NCI-H2107 (cell line): Measurements from ENCODE around the gene BRME1.

ENCODE experiments used
- DNase-seq: peaks from one replicate; lab custom pipeline; 2025; lab: John Stamatoyannopoulos, UW

The BRME1 gene

DNA sequence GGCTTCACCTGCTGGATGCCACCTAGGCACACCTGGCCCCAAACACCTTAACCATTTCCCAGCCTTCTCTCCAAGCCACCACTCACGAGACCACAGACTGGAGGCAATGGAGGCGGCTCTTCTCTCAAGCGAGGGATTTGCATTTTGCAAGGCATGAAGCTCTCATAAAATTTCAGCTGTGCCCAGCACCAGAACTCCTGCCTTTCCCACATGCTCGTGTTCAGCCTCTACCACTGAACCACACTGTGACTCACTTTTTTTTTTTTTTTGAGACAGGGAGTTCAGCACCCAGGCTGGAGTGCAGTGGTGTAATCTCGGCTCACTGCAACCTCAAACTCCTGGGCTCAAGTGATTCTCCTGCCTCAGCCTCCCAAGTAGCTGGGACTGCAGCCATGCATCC, 18.4 kb downstream of the BRME1 start:
- DNase-seq: no peak

DNA sequence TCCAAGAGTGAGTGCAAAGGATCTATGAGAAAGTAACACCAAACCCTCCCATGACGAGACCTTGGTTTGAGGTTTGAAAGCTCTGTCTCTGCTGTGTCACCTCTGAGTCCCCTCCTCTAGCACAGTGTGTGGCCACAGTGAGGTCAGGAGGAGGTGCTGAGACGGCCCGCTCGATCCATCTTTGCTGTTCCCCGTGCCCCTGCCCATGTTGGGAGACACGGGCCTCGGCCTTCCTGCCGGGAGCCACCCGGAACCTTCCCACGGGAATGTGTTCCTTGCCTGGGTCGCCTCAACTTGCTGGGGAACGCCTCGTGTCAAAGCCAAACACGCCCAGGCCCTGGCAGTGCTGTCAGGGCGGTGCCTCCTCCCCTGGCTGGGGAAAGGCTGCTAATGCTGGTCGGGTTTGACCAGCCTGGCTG, 18.9 kb downstream of the BRME1 start:
- DNase-seq: no peak

DNA sequence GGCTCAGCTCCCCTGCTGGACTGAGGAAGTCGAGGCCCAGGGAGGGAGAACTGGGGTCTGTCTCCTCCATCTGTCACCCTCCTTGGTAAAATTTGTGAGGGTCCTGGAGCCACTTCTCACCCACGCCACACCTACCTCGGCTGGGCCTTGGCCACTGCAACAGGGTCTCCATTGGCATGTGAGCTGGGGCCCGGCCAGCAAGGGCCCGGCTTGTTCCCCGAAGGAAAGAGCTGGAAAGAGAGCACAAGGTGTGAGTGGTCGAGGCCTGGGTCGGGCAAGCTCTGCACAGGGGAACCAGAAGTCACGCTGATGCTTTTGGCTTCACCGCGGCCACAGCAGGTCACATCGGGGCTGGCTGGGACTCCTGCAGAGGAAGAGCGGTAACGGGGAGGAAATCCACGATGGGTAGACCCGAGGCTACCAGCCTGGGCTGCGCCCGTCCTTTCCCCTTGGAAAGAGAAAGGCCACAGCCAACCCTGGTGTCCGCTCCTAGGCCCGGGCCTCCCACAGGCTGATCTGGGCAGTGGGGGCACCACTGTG, 20.0 kb downstream of the BRME1 start:
- no peak for DNase-seq

DNA sequence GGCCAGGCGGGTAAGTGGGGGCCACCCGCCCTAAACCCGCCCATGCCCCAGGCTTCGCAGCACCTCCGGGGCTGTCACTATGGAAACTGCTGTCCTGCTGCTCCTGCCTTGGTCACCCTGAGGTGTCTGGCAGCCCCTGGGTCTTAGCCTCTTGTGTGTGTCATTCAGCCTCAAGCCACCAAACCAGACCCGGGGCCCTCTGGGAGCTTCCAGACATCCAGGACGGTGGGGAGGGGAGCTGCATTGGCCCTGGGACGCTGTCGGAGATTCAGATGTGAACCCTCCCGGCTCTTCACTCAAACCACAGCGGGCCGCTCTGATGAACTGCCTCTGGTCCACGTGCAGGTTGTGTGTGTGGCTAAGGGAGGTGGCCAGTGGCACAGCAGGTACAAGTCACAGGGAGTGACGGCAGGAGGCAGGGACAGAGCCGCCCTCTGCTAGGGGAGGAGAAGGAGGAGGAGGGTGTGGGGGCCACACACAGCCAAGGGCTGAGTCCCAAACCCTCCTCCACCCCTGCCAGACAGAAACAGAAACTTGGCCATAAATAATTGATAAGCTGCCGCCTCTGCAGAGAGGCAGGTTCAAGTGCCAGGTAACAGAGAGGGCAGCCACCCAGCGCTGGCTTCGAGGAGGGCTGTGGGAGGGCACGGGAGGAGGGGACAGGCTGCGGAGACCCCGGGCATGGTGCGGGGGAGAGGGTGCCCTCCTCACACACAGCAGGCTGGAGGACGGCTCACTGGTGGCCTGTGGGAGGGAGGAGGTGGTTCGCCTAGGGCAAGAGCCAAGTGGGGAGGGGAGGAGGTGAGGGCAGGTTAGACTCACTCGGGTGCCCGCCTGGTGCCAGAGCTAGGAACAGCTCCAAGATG, 21.0 kb downstream of the BRME1 start:
- DNase-seq: no peak

DNA sequence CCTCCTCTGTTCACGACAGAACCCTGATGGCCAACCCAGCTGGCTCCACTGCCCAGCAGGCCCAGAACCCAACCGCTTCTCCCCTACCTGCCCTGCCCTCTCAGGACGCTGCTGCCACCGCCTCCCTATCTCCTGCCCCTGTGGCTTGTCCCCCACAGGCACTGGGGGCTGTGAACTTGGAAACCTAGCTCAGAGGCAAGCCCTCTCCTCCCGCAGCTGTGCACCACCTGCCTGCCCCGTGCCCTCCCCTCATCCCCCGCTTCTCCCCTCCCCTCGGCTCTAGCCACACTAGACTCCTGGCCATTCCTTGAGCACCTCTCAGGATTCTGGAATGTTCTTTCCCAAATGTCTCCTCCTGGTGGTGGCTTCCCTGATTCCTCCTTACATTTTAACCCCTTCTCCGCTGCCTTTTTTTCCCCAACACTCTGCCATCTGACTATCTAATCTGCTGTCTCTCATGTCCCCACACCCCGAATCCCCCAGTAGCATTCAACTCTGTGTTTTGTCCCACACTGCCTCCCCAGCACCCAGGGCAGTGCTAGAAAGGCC, 22.3 kb downstream of the BRME1 start:
- no peak for DNase-seq

DNA sequence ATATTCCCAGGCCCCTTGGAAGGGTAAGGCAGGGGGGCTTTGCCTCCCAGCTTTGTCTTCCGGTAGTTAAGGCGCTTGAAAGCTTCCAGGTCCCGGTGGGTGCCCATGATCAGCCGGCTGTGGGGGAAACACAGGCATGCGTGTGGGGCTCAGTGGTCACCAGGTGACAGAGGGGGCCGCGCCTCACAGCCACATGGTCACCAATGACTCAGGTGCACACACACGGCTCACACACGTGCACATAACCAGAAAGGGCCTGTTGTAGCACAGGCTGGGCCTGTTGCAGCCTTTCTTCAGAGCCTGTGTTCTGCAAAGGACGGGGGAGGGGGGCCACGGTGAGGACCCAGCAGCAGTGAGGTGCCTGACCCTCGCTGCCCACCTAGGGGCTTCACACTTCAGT, 23.1 kb downstream of the BRME1 start:
- no peak for DNase-seq

DNA sequence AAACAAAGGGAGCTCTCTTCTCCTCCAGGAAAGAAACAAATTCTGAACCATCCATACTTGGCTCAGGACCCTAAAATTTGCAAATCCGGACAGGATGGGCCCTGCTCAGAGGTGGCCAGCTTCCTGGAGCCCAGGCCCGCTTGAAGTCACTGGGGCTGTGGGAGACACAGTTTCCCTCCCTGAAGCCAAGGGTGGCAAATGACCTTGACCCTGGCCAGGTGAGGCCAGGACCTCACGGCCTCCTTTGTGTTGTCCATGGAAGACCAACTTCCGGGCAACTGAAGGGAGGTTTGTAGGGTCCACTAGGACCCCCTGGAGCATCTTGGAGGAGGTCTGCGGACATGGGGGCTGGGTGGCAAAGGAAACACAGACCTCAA, 23.5 kb downstream of the BRME1 start:
- no peak for DNase-seq

DNA sequence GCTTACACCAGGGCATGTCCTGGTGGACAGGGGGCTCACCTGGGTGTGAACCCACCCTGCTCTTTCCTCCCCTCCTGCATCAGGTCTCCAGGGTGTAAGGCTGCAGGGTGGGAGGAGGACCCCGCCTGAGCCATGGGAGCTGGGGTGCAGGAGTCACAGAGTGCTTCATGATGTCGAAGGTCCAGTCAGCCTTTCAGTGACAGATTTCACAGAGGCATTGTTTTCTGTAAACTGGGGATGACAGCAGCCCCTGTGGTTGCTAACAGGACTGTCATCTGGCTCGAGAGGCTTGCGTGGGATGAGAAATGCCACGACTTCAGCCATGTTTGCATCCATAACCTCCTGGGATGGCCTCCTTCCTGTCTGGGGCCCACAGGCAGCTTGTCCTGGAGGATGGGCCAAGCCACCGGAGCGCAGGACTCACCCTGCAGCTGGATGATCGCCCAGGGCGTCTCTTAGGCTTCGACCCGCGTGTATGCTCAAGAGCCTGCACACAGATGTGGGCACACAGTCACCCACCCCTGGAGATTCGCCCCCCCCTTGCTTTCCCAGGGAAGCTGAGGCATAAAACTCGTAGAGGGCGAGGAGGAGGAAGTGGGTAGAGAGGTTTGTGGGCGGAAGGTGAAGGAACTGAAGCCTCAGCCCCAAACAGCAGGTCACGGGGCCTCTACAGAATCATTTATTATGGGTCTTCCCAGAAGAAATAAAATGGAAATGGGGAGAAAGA, 24.1 kb downstream of the BRME1 start:
- DNase-seq: no peak

DNA sequence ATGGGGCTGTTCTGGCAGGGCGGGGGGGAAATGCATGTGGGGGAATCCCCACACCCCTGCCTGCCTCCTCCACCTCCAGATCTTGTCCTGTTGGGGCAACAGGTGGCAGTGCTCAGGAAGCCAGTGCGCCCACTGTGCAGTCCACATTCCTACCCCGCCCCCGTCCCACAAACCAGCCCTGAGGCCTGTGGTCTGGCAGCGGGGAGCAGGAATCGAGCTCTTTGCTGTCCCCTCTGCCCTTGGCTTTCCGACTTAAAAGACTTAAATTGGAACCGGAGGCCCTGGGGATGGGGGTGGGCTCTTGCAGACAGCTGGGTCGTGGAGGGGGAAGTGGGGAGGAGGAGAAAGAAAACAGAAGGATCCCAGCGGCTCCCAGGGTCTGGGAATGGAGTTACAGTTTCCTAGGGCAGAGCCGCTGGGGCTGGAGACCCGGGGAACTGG, 24.6 kb downstream of the BRME1 start:
- no peak for DNase-seq

DNA sequence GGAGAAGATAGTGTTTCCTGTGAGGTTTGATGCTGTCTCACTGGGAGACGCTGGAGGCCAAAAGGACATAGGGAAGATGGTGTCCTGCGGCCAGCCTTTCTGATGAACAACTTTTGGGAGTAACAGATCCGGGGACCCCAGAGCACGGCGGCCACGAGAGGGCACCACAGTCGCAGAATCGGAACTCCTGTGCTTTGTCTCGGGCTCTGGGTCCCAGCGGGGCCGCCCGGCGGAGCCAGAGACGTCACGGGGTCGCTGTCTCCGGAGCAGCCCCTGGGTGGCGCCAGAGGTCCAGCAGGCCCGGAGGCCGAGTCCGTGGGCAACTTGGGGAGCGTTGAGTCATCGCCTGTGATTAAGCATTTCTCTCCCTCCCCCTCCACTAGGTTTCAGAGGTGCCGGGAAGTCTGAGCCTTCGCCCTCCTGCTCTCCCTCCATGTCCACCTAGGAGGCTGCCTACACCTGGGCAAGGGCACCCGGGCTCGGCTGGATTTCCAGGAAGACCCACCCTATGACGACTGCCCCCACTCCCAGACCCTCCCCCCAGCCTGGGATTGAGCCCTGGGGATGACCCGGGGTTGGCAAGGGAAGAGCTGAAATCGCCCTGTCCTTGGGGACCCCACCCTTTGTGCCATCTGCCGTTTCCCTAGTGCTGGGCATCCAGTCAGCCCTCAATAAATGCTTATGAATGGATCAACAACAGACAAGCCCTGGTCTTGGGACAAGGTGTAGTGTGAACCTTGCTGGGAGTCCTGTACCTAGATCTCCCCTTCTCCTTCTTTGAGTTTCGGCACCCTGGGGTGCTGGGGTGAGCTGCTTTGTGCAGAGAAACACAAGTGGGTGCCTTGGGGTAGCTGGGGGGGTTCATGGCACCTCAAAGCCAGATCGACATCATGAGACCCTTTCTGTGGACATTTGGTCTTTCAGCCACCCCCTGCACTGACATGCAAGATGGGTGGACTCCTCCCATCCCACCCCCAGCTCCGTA, 25.6 kb downstream of the BRME1 start:
- DNase-seq: peak; percentile 84

DNA sequence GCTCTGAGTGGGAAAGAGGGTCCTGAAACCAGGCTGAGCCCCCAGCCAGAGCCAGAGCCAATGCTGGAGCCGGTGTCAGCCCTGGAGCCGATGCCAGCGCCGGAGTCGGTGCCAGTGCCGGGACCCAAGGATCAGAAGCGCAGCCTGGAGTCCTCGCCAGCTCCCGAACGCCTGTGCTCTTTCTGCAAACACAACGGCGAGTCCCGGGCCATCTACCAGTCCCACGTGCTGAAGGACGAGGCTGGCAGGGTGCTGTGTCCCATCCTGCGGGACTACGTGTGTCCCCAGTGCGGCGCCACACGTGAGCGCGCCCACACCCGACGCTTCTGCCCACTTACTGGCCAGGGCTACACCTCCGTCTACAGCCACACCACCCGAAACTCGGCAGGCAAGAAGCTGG, 28.6 kb downstream of the BRME1 start:
- no peak for DNase-seq

DNA sequence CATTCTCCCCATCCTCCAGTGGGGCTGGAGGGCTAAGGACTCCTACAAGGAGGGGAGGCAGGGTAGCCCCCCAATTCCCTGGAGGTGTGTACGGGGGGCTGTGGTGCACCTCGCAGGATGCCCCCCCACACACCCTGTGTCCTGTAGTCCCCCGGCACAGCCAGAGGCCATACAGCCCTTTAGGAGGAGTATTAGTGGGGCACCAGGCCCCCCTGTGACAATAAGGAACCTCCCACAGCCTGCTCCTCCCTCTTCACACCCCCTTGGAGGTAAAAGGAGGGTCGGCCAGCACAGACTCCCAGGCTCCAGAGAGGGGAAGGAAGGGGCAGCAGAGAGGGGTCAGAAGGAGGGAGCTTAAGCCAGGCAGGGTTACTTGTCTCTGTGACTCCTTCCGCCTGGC, 29.1 kb downstream of the BRME1 start, which contains the start of gene NANOS3:
TSS of gene NANOS3 (plus strand) at position 301 of the 400 bp plus-strand sequence. CDS start 115 bp downstream, outside the sequence.
- no peak for DNase-seq

DNA sequence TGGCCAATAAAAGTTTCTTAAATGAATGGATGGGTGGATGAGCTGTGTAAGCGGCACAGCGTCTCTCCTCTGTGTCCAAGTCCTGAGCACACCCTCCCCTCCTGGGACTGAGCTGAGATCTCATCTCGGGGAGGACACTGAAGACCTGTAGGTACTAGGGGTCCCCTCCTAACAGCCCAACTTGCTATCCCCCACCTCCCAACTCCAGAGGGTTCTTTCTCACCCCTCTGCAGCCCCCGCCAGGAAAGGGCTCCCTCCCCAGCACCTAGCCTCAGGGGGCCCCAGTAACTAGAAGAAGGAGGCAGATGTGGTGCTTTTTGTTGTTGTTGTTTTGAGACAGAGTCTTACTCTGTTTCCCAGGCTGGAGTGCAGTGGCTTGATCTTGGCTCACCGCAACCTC, 30.1 kb downstream of the BRME1 start:
- no peak for DNase-seq

DNA sequence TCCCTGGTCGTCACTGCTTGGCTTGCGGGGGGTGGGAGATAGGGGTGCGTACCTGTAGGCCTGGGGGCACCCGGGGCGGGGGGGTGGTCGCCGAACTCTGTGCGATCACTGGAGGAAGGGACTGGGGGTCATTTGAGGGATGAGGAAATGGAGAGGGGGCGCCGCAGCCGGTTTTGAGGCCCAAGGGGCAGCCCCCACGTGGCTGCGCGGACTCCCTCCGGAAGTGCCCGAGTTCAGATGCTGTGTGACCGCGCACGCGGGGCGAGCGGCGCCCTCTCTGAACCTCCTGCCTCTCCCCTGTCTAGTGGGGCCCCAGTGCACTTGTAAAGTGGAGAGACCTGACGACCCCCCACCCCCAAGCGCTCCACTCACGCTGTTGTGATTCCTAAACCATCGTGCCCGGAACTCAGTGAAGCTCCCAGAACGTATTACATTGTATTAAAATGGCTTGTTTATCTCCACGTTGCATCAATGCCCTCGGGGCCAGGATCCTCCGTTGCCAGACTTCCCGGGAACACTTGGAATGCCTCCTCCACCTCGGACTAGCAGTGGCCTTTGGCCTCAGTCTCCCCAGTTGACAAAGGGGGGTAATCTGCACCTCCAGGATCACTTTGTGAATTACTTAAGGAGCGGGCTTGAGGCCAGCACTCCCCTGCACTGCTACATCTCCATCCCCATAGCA, 31.9 kb downstream of the BRME1 start:
- no peak for DNase-seq

DNA sequence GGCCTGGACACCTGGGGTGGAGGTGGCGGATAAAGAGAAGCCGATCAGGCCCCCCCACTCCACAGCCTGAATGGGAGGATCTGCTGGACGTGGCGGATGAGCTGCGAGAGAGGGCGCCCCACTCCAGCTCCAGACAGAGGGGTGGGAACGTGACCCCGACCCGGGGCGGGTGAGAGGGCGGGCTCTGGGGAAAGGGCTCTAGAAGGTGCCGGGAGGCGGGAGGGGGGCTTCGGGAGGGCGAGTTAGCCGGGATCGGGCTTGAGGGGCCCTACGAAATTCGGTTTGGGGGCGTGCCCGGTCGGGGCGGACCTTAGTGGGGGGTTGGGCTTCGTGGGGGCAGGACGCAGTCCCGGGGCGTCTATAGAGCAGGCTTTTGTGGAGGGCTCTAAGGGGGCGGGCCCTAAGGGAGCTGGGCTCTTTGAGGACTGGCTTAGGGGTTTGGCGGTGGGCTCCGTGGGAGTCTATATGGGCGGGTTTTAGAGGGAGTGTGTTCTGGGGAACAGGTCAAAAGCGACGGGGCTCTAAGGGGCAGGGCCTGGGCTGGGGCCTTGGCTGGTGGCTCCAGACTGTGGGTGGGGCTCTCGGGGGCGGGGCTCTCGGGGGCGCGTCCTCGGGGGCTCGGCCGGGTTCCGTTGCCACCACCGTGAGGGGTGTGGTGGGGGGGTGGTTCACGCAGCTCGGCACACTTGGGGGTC, 33.1 kb downstream of the BRME1 start:
- DNase-seq: no peak

DNA sequence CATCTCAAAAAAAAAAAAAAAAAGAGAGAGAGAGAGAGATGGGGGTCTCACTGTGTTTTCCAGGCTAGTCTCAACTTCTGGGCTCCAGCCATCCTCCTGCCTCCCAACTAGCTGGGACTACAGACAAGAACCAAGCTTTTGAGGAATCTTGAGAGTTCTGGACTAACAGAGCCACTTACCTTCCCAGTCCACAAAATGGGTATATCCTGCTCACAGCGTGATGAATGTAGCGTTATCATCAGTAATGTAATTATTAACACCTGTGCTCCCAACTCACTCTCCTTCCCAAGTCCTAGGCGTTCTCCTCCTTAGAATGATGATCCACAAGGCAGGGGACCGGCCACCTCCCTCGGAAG, 33.6 kb downstream of the BRME1 start:
- no peak for DNase-seq

DNA sequence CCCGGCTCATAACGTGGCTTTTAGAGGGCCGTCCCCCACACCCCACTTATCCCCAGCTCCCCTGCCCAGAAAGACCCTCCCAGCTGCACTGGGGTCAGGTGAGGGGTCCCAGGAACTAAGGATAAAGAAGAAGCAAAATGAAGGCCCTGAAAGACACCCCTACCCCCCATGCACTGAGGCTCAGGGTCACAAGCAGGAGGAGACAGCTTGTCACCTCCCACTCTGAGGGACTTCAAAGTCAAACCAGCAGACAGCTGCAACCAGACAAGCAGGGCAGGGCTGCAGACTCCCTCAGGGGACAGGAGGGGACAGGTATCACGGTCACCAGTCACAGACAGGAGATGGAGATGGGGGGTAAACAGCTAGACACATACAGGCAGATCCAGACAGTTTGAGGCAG, 35.0 kb downstream of the BRME1 start:
- no peak for DNase-seq

DNA sequence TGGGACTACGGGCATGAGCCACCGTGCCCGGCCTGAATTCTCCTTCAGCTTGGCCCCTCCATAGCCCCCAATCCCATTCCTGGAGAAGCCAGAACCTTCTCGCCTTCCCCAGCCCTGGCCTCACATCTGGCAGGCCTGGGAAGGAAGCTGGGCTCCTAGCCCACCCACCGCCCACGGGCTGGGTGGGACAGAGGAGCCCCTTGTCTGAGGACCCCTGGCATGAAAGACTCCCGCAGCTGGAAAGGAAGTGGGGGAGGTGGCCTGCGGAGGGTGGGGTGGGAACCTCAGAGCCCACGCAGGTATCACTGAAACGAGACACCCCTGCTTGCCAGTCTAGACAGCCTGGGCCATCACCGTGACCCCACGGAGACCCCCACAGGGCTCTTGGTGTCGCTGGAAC, 36.6 kb downstream of the BRME1 start:
- DNase-seq: no peak

DNA sequence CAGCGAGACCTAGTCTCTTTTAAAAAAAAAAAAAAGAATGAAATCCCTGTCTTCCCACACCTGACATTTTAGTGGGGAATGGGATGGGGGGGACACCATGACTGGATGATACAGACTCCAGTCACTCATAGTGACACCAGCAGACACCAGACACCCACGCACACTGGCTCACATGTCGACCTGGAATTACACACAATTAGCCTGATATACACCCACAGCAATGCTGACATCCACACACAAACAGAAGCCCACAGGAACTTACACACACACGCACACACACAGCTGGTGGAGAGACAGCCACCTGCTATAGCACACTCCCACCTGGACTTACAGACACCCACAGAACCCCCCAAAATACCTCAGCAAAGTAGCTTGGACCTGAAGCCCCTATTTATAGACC, 37.3 kb downstream of the BRME1 start:
- DNase-seq: no peak

DNA sequence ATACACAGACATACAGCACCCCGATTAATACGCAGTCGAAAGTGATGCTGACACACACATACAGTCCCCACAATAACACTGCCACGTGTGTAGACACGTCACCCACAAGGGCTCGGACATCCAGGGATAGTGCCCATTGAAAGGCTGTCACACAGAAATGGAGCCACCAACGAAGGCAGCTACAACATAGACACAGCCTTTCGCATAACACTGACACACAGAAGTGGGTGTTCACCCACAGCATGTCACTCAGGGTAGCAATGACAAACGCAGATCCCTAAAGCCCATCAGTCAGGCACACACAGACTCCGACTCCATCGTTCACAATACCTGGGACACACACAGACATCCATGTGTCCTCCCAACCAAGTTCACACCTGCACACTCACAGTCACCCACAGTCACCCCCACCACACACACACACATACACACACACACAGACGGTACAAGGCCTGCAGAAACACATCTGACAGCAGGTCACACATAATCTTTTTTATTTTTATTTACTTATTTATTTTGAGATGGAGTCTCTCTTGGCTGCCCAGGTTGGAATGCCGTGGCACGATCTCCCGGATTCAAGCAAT, 39.4 kb downstream of the BRME1 start:
- DNase-seq: no peak
